Measurements from ENCODE around the gene RYR2.

Gene RYR2

DNA sequence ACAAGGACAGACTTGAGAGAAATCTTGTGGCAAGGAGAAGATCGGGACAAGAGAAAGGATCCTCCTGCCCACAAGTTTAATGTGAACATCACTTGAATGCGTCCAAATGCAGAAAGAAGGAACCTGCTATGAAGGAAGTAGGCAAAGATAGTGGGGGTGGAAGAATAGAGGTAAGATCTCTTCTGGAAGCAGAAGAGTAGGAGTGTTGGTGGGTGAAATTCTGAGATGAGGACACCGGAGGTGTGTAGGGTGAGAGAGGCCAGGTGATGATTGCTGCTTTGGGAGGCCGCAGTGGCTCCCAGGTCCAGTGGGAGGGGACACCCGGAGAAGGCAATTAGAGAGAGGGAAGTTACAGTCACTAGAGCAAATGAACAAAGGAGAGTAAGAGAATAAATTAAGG, 6.8 kb downstream of the RYR2 start:
- TF ChIP-seq, protein P1, sequence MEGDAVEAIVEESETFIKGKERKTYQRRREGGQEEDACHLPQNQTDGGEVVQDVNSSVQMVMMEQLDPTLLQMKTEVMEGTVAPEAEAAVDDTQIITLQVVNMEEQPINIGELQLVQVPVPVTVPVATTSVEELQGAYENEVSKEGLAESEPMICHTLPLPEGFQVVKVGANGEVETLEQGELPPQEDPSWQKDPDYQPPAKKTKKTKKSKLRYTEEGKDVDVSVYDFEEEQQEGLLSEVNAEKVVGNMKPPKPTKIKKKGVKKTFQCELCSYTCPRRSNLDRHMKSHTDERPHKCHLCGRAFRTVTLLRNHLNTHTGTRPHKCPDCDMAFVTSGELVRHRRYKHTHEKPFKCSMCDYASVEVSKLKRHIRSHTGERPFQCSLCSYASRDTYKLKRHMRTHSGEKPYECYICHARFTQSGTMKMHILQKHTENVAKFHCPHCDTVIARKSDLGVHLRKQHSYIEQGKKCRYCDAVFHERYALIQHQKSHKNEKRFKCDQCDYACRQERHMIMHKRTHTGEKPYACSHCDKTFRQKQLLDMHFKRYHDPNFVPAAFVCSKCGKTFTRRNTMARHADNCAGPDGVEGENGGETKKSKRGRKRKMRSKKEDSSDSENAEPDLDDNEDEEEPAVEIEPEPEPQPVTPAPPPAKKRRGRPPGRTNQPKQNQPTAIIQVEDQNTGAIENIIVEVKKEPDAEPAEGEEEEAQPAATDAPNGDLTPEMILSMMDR (IDR thresholded peaks at IDR 0.05; ENCODE audit: control insufficient read depth, extremely low read depth, insufficient read depth): no peak
- no peak for DNase-seq (ENCODE audit: low read depth)

DNA sequence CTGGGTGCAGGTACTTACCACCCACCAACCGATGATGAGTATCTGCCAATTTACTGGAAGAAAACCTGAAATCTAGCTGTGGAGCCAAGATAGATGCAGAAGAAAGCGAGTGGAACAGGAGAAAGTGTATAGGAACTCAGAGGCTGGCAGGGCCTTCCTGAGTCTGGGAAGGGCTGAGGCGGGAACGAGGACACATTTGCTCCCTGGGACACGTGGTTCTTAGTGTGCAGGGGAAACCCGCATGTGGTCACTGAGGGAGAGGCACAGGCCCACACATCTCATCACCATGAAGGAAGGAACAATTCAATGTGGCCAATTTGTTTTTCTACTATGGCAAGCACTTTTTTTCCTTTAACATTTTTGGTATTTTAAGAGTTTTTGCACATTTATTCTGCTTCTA, 8.2 kb downstream of the RYR2 start:
- no peak for DNase-seq (ENCODE audit: low read depth)
- TF ChIP-seq, protein P1 (IDR thresholded peaks at IDR 0.05; ENCODE audit: control insufficient read depth, extremely low read depth, insufficient read depth): no peak
- no peak overlapping the region for H3K4me3 ChIP-seq (ENCODE audit: low read depth, low read length)

More for the DNA sequence above, 6.8 kb downstream of the RYR2 start:
- no peak overlapping the region for H3K4me3 ChIP-seq (ENCODE audit: low read depth, low read length)

DNA sequence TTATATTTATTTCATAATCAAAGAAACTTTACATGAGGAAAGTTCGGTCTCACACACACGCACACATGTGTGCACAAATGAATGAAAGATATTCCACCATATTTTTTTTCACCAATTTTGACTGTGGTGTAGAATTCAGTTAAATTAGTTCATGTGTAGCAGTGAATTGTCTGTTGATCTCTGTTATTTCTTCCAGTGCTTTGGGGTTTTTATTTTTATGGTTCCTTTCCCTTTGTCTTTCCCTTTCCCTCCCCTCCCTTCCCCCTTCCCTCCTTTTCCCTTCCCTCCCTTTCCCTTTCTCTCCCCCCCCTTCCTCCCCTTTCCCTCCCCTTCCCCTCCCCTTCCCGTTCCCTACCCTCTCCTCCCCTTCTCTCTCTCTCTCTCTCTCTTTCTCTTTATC, 8.9 kb downstream of the RYR2 start:
- no peak for DNase-seq (ENCODE audit: low read depth)
- no peak overlapping the region for H3K4me3 ChIP-seq (ENCODE audit: low read depth, low read length)
- TF ChIP-seq, protein P1 (IDR thresholded peaks at IDR 0.05; ENCODE audit: control insufficient read depth, extremely low read depth, insufficient read depth): no peak

DNA sequence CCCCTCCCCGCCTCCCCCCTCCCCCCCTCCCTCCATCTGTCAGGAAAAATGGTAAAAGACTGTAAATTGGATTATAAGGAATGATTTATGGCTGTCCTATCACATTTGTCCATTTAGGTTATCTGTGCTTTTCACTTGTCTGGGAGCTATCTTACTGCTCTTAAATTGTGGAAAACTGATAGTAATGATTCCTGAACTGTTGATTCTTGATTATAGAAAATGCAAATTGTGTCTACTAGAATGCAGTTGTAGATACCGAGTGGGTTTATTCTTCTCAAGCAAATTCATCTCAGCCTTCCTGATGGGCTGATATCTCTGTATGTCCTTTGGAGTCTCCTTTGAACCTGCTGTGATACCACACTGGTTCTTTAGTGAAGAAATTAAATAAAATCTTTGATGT, 12.3 kb downstream of the RYR2 start:
- TF ChIP-seq, protein P1 (IDR thresholded peaks at IDR 0.05; ENCODE audit: control insufficient read depth, extremely low read depth, insufficient read depth): no peak
- no peak overlapping the region for H3K4me3 ChIP-seq (ENCODE audit: low read depth, low read length)
- no peak for DNase-seq (ENCODE audit: low read depth)

DNA sequence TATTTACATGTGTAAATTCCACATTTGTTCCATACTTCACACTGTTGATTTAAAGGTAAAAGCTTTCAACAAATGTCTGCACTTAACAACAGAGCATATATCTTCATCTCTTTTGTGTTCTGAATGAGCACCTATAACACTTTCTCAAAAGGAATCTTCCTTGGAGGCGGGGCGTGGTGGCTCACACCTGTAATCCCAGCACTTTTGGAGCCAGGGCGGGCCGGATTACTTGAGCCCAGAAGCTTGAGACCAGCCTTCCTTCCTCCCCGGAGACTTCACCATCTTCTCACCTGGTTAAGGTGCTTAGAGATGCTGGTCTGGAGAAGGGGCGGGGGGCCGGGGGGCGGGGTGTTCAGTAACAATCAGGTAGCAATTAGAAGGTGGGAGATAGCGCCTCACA, 16.5 kb downstream of the RYR2 start:
- no peak overlapping the region for H3K4me3 ChIP-seq (ENCODE audit: low read depth, low read length)
- DNase-seq (ENCODE audit: low read depth): no peak
- TF ChIP-seq, protein P1 (IDR thresholded peaks at IDR 0.05; ENCODE audit: control insufficient read depth, extremely low read depth, insufficient read depth): no peak

DNA sequence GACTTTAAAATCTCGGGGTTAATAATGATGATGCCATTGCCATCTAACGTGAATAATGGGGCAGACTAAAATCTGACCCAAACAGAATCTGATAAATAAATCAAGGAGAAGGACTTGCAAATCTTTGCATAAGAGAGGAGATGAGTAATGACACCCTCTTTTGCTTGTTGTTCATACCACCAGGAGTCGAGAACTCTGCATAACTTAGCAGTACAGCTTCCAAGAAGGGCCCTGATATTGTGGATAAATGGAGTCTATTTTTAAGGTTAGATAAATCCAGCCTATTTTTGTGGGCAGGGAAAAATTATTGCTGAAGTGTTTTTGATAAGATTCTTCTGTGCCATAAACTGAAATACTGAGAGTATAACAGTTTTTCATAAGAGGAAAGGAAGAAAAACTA, 17.3 kb downstream of the RYR2 start:
- no peak overlapping the region for H3K4me3 ChIP-seq (ENCODE audit: low read depth, low read length)
- TF ChIP-seq, protein P1 (IDR thresholded peaks at IDR 0.05; ENCODE audit: control insufficient read depth, extremely low read depth, insufficient read depth): no peak

DNA sequence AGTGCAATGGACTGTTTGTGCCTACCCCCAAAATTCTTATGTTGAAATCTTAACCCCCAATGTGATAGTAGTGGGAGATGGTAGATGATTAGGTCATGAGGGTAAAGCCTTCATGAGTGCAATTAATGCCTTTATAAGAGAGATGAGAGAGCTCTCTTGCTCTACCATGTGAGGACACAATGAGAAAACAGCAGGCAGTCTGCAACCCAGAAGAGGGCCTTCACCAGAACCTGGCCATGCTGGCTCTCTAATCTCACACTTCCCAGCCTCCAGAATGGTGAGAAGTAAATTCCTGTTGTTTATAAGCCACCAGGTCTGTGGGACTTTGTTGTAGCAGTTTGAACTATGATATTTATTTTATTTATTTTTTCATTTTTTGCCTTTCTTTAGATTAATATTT, 21.0 kb downstream of the RYR2 start:
- H3K4me3 ChIP-seq (ENCODE audit: low read depth, low read length): no peak overlapping the region
- no peak for DNase-seq (ENCODE audit: low read depth)
- TF ChIP-seq, protein P1 (IDR thresholded peaks at IDR 0.05; ENCODE audit: control insufficient read depth, extremely low read depth, insufficient read depth): no peak

More for the DNA sequence above, 17.3 kb downstream of the RYR2 start:
- DNase-seq (ENCODE audit: low read depth): no peak
